Right lobe of liver (tissue), 4 donors: ENCODE results near the gene RPL29.
"Not testable (repeated sequence)": the region's sequence is repeated elsewhere in the genome, so short reads cannot be mapped to it uniquely, and the experiment has no call there.

ENCODE experiments used
- POLR2A ChIP-seq: fragments of 450-650 bp; IDR thresholded peaks from one replicate; pipeline ENCODE4 v1.6.1; 2017; ENCODE audit warnings: antibody characterized with exemption, mild to moderate bottlenecking
- TF ChIP-seq, protein P1 (sequence below), 4 donors: fragments of 200-600 bp in 3 of 4; fragments of 450-650 bp in 1 of 4; IDR thresholded peaks; one replicate each; pipeline versions ENCODE4 v1.5.1 to v1.8.0; 2016 to 2022; ENCODE audit warnings: antibody characterized with exemption in 4 of 4, mild to moderate bottlenecking in 2 of 4
- donor health status: DM: no; HTN: no; CAD: no.
- donor health status: DM: no; HTN: no; CAD: no.
- donor health status: DM: no; HTN: yes; CAD: no.

DNA sequence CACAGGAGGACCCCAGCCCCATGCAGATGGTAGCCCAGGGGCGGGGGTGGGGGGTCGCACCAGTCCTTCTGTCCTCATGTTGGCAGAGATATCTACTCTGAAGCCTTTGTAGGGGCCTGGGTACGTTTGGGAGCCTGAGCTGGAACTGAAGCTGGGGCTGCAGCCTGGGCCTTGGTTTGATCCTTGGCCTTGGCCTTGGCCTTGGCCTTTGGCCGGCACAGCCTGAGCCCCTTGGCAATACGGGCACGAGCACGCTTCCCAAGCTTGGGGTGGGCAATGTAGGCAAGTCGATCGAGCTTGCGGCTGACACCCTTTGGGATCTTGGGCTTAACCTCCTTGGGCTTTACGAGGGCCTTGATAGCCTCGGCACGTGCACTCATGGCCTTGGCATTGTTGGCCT is 2.0 kb downstream of the RPL29 start:
- TF ChIP-seq, protein P1, sequence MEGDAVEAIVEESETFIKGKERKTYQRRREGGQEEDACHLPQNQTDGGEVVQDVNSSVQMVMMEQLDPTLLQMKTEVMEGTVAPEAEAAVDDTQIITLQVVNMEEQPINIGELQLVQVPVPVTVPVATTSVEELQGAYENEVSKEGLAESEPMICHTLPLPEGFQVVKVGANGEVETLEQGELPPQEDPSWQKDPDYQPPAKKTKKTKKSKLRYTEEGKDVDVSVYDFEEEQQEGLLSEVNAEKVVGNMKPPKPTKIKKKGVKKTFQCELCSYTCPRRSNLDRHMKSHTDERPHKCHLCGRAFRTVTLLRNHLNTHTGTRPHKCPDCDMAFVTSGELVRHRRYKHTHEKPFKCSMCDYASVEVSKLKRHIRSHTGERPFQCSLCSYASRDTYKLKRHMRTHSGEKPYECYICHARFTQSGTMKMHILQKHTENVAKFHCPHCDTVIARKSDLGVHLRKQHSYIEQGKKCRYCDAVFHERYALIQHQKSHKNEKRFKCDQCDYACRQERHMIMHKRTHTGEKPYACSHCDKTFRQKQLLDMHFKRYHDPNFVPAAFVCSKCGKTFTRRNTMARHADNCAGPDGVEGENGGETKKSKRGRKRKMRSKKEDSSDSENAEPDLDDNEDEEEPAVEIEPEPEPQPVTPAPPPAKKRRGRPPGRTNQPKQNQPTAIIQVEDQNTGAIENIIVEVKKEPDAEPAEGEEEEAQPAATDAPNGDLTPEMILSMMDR (IDR thresholded peaks at IDR 0.05) = not testable (repeated sequence)
- TF ChIP-seq POLR2A = not testable (repeated sequence)
